OCI-LY7 (cell line): ENCODE measurements around the gene HEG1.

Experiments
- EZH2phosphoT487 ChIP-seq: fragments of 200-600 bp; sonication (generic); IDR thresholded peaks from 2 replicates; pipeline ENCODE4 v1.6.1; 2018; ENCODE audit warnings: low read depth, borderline replicate concordance, mild to moderate bottlenecking, mixed run types, antibody characterized with exemption, low read length, moderate library complexity, mixed read lengths
- TF ChIP-seq, protein P1 (sequence below): fragments of 200-600 bp; sonication (generic); conservative IDR thresholded peaks from 2 replicates; pipeline ENCODE4 v1.5.1; 2014; ENCODE audit warnings: mild to moderate bottlenecking, antibody characterized with exemption, low read length, moderate library complexity, mixed read lengths

DNA sequence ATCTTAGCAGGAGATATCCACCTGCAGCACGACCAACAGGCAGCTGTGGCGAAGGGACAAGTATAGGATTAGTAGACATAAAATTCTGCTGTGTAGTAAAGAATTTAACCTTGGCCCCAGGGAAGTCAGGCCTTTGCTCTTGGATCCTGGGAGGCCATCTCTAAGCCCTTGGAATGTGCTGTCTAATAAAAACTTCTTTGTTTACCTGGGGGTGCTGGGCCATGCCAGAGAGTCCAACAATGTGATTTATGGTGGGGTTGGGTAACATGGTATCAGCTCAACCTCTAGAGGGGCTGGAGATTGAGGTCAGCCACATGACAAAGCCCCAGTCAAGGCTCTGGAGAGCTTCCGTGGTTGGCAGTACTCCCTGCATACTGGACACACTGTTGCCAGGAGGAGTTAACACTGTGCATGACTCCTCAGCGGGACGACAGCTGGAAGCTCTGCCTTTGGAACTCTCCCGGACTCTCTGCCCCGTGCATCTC, 52.4 kb downstream of the HEG1 start:
- TF ChIP-seq, protein P1, sequence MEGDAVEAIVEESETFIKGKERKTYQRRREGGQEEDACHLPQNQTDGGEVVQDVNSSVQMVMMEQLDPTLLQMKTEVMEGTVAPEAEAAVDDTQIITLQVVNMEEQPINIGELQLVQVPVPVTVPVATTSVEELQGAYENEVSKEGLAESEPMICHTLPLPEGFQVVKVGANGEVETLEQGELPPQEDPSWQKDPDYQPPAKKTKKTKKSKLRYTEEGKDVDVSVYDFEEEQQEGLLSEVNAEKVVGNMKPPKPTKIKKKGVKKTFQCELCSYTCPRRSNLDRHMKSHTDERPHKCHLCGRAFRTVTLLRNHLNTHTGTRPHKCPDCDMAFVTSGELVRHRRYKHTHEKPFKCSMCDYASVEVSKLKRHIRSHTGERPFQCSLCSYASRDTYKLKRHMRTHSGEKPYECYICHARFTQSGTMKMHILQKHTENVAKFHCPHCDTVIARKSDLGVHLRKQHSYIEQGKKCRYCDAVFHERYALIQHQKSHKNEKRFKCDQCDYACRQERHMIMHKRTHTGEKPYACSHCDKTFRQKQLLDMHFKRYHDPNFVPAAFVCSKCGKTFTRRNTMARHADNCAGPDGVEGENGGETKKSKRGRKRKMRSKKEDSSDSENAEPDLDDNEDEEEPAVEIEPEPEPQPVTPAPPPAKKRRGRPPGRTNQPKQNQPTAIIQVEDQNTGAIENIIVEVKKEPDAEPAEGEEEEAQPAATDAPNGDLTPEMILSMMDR = no peak
- TF ChIP-seq EZH2phosphoT487 = no peak
